H54 (cell line): ENCODE measurements around the gene RNF40.
A peak's percentile ranks its signal among the peaks of the same experiment; 100 is the strongest.

ENCODE experiments used
- DNase-seq: peaks from one replicate; pipeline ENCODE4 v3.0.0; 2011; ENCODE audit warnings: low spot score, mixed read lengths; ENCODE audit not compliant: insufficient read length
- FAIRE-seq: peaks from 3 replicates; lab custom pipeline; 2011; peaks lifted over from hg19 to GRCh38; lab: Jason Lieb, UNC
- POLR2A ChIP-seq: IDR thresholded peaks from 2 replicates; pipeline ENCODE4 v1.6.1; 2011; ENCODE audit warnings: low read depth, mild to moderate bottlenecking, low read length

Gene RNF40

GRCh38 chr16:30764816-30765465 is 2.8 kb downstream of the RNF40 start:
- DNase-seq (no peak), FAIRE-seq (no peak)
- TF ChIP-seq POLR2A: no peak

- no peak for FAIRE-seq
- no peak for DNase-seq
- no peak for TF ChIP-seq POLR2A
These were observed 4.2 kb downstream of the RNF40 start for GRCh38 chr16:30766206-30766932.

- DNase-seq (no peak), FAIRE-seq (no peak)
- TF ChIP-seq POLR2A: no peak
These were observed 4.8 kb downstream of the RNF40 start for GRCh38 chr16:30766933-30767284.

- FAIRE-seq (no peak), DNase-seq (no peak)
- no peak for TF ChIP-seq POLR2A
These were observed 5.8 kb downstream of the RNF40 start for GRCh38 chr16:30767767-30768465.

- no peak for FAIRE-seq
- no peak for DNase-seq
- no peak for TF ChIP-seq POLR2A
These were observed 6.6 kb downstream of the RNF40 start for GRCh38 chr16:30768583-30769181.

- TF ChIP-seq POLR2A: no peak
- DNase-seq (no peak), FAIRE-seq (no peak)
These were observed 7.4 kb downstream of the RNF40 start for GRCh38 chr16:30769379-30770089.

- no peak for FAIRE-seq
These were observed 9.6 kb downstream of the RNF40 start for GRCh38 chr16:30771726-30772125.

GRCh38 chr16:30773826-30774225 is 11.7 kb downstream of the RNF40 start:
- TF ChIP-seq POLR2A: no peak
- no peak for DNase-seq
- no peak for FAIRE-seq

More at GRCh38 chr16:30771726-30772125, 9.6 kb downstream of the RNF40 start:
- DNase-seq: no peak
- TF ChIP-seq POLR2A: no peak

GRCh38 chr16:30774367-30775130 is 12.4 kb downstream of the RNF40 start:
- no peak for TF ChIP-seq POLR2A
- FAIRE-seq: no peak
- no peak for DNase-seq

- TF ChIP-seq POLR2A: no peak
- no peak for FAIRE-seq
- DNase-seq: no peak
These were observed 12.9 kb downstream of the RNF40 start for GRCh38 chr16:30775131-30775391.

GRCh38 chr16:30775392-30776188 is 13.5 kb downstream of the RNF40 start:
- DNase-seq (no peak), FAIRE-seq (no peak)
- TF ChIP-seq POLR2A: 0 out of 2 replicates have a peak, but pooled peaks have one; percentile 5

- DNase-seq: no peak
- no peak for FAIRE-seq
- TF ChIP-seq POLR2A: no peak
These were observed 15.6 kb downstream of the RNF40 start for GRCh38 chr16:30777591-30778297.
